ENCODE data around the gene UBA1. TPM values are rescaled to one million over a fixed set of nuclear protein-coding genes. Genes with fewer than 3 reads are reported as not detected.

Gene UBA1
- total and polyA plus RNA-seq, 10 of the 15 experiments (the other 5 are each of a cell fraction or from before 2014, with no cell fraction given) = 60.4 to 314 (median 216) TPM

DNA sequence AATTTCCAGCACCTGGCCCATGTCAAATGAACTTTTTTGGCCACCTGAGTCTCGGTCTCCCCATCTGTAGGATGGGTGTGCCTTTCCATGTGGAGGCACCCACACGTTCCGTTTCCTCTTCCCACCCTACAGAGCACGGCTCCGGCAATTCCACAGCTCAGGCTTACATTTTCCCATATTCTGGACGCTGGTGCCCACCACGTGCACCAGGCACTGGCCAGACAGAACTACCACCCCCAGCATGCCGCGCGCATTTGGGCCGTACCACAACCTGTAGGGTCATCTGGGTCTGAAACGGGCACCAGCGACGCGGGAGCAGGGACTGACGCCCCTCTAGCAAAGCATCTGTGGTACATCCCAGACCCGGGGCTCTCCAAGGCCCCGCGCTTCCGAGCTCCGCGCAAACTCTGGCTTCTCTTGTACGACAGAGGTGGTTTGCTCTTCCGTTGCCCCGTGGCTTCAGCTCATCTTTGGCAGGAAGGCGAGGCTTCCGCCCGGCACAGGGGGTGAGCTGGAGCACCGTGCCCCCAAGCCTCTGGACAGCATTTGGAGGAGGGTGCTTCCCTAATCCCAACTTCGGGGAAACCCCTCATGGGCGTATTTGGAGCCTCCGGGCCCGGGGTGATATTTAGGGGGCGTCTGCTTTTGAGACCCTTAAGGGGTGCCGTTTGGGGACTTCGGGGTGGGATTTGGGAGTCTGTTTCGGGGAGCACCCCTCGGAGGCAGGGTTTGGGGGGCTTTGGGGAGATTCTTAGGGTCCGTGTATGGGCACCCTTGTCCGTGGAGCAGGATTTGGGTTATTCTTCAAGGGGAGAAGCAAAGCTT, 3.0 kb upstream of the UBA1 start (continued):
- TF ChIP-seq PAX5 (IDR thresholded peaks at IDR 0.05; ENCODE audit: borderline replicate concordance, low read depth, low read length) (no peak), EED (IDR thresholded peaks at IDR 0.05; ENCODE audit: low read depth) (no peak), MYB (IDR thresholded peaks at IDR 0.05; ENCODE audit: borderline replicate concordance, low read depth, low read length) (no peak), ZNF217 (IDR thresholded peaks at IDR 0.05) (no peak), POLR2AphosphoS2 (IDR thresholded peaks at IDR 0.05; ENCODE audit: low read depth, low read length) (peak; percentile 72; the same call in 1 of the 2 replicates), ATF7 (IDR thresholded peaks at IDR 0.05; ENCODE audit: low read depth) (peak; percentile 98), IRF4 (IDR thresholded peaks at IDR 0.05; ENCODE audit: low read depth, low read length) (no peak)
- TF ChIP-seq, protein P1, sequence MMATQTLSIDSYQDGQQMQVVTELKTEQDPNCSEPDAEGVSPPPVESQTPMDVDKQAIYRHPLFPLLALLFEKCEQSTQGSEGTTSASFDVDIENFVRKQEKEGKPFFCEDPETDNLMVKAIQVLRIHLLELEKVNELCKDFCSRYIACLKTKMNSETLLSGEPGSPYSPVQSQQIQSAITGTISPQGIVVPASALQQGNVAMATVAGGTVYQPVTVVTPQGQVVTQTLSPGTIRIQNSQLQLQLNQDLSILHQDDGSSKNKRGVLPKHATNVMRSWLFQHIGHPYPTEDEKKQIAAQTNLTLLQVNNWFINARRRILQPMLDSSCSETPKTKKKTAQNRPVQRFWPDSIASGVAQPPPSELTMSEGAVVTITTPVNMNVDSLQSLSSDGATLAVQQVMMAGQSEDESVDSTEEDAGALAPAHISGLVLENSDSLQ (IDR thresholded peaks at IDR 0.05) = no peak
- TF ChIP-seq, protein P2, sequence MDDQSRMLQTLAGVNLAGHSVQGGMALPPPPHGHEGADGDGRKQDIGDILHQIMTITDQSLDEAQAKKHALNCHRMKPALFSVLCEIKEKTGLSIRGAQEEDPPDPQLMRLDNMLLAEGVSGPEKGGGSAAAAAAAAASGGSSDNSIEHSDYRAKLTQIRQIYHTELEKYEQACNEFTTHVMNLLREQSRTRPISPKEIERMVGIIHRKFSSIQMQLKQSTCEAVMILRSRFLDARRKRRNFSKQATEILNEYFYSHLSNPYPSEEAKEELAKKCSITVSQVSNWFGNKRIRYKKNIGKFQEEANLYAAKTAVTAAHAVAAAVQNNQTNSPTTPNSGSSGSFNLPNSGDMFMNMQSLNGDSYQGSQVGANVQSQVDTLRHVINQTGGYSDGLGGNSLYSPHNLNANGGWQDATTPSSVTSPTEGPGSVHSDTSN (IDR thresholded peaks at IDR 0.05; ENCODE audit: insufficient replicate concordance, low read depth, low read length) = no peak

All from GM12878 (cell line).